ENCODE results near the gene MT1M. TPM values are rescaled to one million over a fixed set of nuclear protein-coding genes. Genes with fewer than 3 reads are reported as not detected.

The MT1M gene
- total and polyA plus RNA-seq, 10 donors = 0.44 to 11.8 (median 3.6) TPM

GRCh38 chr16:56653218-56653617 is 20.8 kb downstream of the MT1M start:
- Histone ChIP-seq H3K9me3 (no peaks in the 10 kb centered on the region), H3K36me3 (no peaks in the 10 kb centered on the region), H3K27ac (no peak overlapping the region), H3K4me3 (no peak overlapping the region), H3K27me3 (replicated peaks in 1 of 7) (peaks cover 0 to 42% (median 6%) of the 10 kb centered on the region in 7 donors), H3K4me1 (peaks cover 0 to 12% (median 10%) of the 10 kb centered on the region in 6 donors)
- WGBS, 5 donors = 73 to 81% (median 79%) methylated on average over 7 of the region's 7 CpGs
- TF ChIP-seq POLR2AphosphoS5 (IDR thresholded peaks at IDR 0.05) = no peak
- TF ChIP-seq CTCF (IDR thresholded peaks at IDR 0.05 in 8 of 11, conservative IDR thresholded peaks at IDR 0.05 in 3 of 11) = no peak
- TF ChIP-seq POLR2A (IDR thresholded peaks at IDR 0.05) = no peak
- intact Hi-C loops (cut with DNase I; ENCODE audit: low total_unique reads) = no loop called here
- no peak for DNase-seq

- Histone ChIP-seq H3K27ac (peak within 1 kb of the TSS in 7 of 8 donors; percentile 61 to 86 (median 79)), H3K27me3 (replicated peaks in 1 of 7) (peaks cover 0 to 31% (median 1%) of the 10 kb centered on the region in 7 donors), H3K9me3 (no peaks in the 10 kb centered on the region), H3K36me3 (no peaks in the 10 kb centered on the region), H3K4me3 (peak within 1 kb of the TSS; percentile 49 to 81 (median 66)), H3K4me1 (peaks cover 0 to 28% (median 19%) of the 10 kb centered on the region in 6 donors)
- whole genome bisulfite sequencing, 5 donors = 0 to 3% (median 1%) methylated on average over 32 to 46 of the region's 46 CpGs
- intact Hi-C loops (cut with DNase I; ENCODE audit: low total_unique reads) = no loop called here
- DNase-seq = peak; percentile 91
- TF ChIP-seq POLR2AphosphoS5 (IDR thresholded peaks at IDR 0.05) (peak; percentile 64 to 83 (median 65)), CTCF (IDR thresholded peaks at IDR 0.05 in 8 of 11, conservative IDR thresholded peaks at IDR 0.05 in 3 of 11) (no peak), POLR2A (IDR thresholded peaks at IDR 0.05) (no peak)
These were observed 25.3 kb downstream of the MT1M start, which contains the start of gene MT1F for GRCh38 chr16:56657555-56658326. TSS of gene MT1F (plus strand) at chr16:56657959. CDS start at chr16:56658059, 100 bp downstream.

- Histone ChIP-seq H3K4me1 (peaks cover 0 to 35% (median 24%) of the 10 kb centered on the region in 6 donors), H3K4me3 (peak overlapping the region; percentile 49 to 81 (median 66)), H3K36me3 (no peaks in the 10 kb centered on the region), H3K27ac (peak overlapping the region in 6 of 8 donors; percentile 61 to 86 (median 80)), H3K9me3 (no peaks in the 10 kb centered on the region), H3K27me3 (replicated peaks in 1 of 7) (peaks cover 0 to 36% (median 8%) of the 10 kb centered on the region in 7 donors)
- DNase-seq = no peak
- intact Hi-C loops (cut with DNase I; ENCODE audit: low total_unique reads) = no loop called here
- WGBS, 5 donors = 30 to 49% (median 36%) methylated on average over 5 to 10 of the region's 10 CpGs
- TF ChIP-seq POLR2A (IDR thresholded peaks at IDR 0.05) (no peak), POLR2AphosphoS5 (IDR thresholded peaks at IDR 0.05) (no peak), CTCF (IDR thresholded peaks at IDR 0.05 in 8 of 11, conservative IDR thresholded peaks at IDR 0.05 in 3 of 11) (no peak)
These were observed 25.9 kb downstream of the MT1M start for GRCh38 chr16:56658327-56658875.
